Lower leg skin (tissue), 3 donors: ENCODE data around the gene TBC1D24.

ENCODE experiments used
- POLR2A ChIP-seq, 2 donors: fragments of 450-650 bp; IDR thresholded peaks; one replicate each; pipeline ENCODE4 v1.6.1; 2016 to 2017; ENCODE audit warnings: antibody characterized with exemption in 2 of 2, mild to moderate bottlenecking in 1 of 2, moderate library complexity in 1 of 2
- TF ChIP-seq, protein P1 (sequence below), 3 donors: fragments of 450-650 bp; IDR thresholded peaks; one replicate each; pipeline ENCODE4 v1.5.1; 2016; ENCODE audit warnings: antibody characterized with exemption in 3 of 3, mild to moderate bottlenecking in 3 of 3, moderate library complexity in 2 of 3

- TF ChIP-seq, protein P1, sequence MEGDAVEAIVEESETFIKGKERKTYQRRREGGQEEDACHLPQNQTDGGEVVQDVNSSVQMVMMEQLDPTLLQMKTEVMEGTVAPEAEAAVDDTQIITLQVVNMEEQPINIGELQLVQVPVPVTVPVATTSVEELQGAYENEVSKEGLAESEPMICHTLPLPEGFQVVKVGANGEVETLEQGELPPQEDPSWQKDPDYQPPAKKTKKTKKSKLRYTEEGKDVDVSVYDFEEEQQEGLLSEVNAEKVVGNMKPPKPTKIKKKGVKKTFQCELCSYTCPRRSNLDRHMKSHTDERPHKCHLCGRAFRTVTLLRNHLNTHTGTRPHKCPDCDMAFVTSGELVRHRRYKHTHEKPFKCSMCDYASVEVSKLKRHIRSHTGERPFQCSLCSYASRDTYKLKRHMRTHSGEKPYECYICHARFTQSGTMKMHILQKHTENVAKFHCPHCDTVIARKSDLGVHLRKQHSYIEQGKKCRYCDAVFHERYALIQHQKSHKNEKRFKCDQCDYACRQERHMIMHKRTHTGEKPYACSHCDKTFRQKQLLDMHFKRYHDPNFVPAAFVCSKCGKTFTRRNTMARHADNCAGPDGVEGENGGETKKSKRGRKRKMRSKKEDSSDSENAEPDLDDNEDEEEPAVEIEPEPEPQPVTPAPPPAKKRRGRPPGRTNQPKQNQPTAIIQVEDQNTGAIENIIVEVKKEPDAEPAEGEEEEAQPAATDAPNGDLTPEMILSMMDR (IDR thresholded peaks at IDR 0.05) = no peak
- no peak for TF ChIP-seq POLR2A (IDR thresholded peaks at IDR 0.05)
Measured at GRCh38 chr16:2490190-2491105, 15.5 kb downstream of the TBC1D24 start.
